GM21360 (cell line): ENCODE data around the gene SAMD4B.

Experiments used
- ATAC-seq: cut with Tn5 transposase; IDR thresholded peaks from one replicate; pipeline ENCODE4 v1.9.1; 2021; ENCODE audit warnings: mild to moderate bottlenecking, moderate library complexity; ENCODE audit not compliant: unreplicated experiment

Gene SAMD4B

GRCh38 chr19:39386557-39386956 is 44.3 kb downstream of the SAMD4B start:
- no peak for ATAC-seq

GRCh38 chr19:39388657-39389056 is 46.4 kb downstream of the SAMD4B start:
- no peak for ATAC-seq

GRCh38 chr19:39389631-39390414 is 47.6 kb downstream of the SAMD4B start:
- ATAC-seq: no peak

GRCh38 chr19:39390451-39390750 is 48.2 kb downstream of the SAMD4B start:
- no peak for ATAC-seq

- ATAC-seq: peak; percentile 82
These were observed 48.7 kb downstream of the SAMD4B start, which contains the start of the genes MED29 and PAF1 for GRCh38 chr19:39390751-39391437. MED29 (plus strand) TSS chr19:39391378; CDS start chr19:39391423, 45 bp downstream. PAF1 (minus strand) TSS chr19:39391106; CDS start chr19:39390864, 242 bp downstream.

GRCh38 chr19:39397360-39398296 is 55.4 kb downstream of the SAMD4B start:
- ATAC-seq: no peak

GRCh38 chr19:39398297-39398864 is 56.2 kb downstream of the SAMD4B start:
- ATAC-seq: no peak

- no peak for ATAC-seq
These were observed 57.4 kb downstream of the SAMD4B start for GRCh38 chr19:39399668-39400050.

- ATAC-seq: no peak
These were observed 57.8 kb downstream of the SAMD4B start for GRCh38 chr19:39400061-39400460.

- ATAC-seq: no peak
These were observed 58.9 kb downstream of the SAMD4B start for GRCh38 chr19:39401070-39401548.

GRCh38 chr19:39401549-39402345 is 59.5 kb downstream of the SAMD4B start:
- ATAC-seq: peak; percentile 1

- peak; percentile 24 for ATAC-seq
These were observed 60.4 kb downstream of the SAMD4B start for GRCh38 chr19:39402346-39403300.

- ATAC-seq: peak; percentile 32
These were observed 61.4 kb downstream of the SAMD4B start for GRCh38 chr19:39403331-39404312.

GRCh38 chr19:39405261-39405957 is 63.2 kb downstream of the SAMD4B start:
- no peak for ATAC-seq

GRCh38 chr19:39405958-39406655 is 63.9 kb downstream of the SAMD4B start:
- no peak for ATAC-seq

- peak; percentile 19 for ATAC-seq
These were observed 64.6 kb downstream of the SAMD4B start, which contains the start of gene ZFP36 for GRCh38 chr19:39406656-39407409. ZFP36 (plus strand) TSS chr19:39406847; CDS start chr19:39406905, 58 bp downstream.
